Measurements from ENCODE around the gene UNC13D.

DNA sequence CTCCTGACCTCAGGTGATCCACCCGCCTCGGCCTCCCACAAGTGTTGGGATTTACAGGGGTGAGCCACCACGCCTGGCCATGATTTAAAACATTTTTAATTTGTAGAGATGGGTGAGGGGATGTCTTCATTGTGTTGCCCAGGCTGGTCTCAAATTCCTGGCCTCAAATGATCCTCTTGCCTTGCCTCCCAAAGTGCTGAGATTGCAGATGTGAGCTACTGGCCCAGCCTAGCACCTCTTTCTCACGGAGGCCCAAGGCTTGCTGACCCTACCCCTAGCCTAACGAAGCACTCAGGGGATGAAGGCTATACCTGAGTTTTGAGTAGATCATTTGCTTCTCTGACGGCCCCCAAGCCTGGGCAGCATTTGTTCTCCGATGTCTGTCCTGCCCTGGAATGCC lies 33.0 kb downstream of the UNC13D start:
- TF ChIP-seq EZH2phosphoT487 (IDR thresholded peaks at IDR 0.05; ENCODE audit: insufficient read depth, low read depth) (no peak), EZH2 (IDR thresholded peaks at IDR 0.05; ENCODE audit: insufficient read depth, poor library complexity, severe bottlenecking) (no peak)

Data from GM23248 (cell line).